SK-N-SH (cell line): Measurements from ENCODE around the gene SETD3.

ENCODE experiments used
- FOXJ3 ChIP-seq: sonication (generic); formaldehyde crosslinking; IDR thresholded peaks from 2 replicates; pipeline ENCODE4 v1.5.1; 2020; ENCODE audit warnings: mild to moderate bottlenecking, missing genetic modification reagents
- POLR2AphosphoS5 ChIP-seq: IDR thresholded peaks from 2 replicates; pipeline ENCODE4 v1.6.1; 2012; ENCODE audit warnings: low read depth, low read length
- RFX5 ChIP-seq: IDR thresholded peaks from 2 replicates; pipeline ENCODE4 v1.6.1; 2012; ENCODE audit warnings: mild to moderate bottlenecking, improper control_type of control experiment, low read length
- RXRA ChIP-seq: IDR thresholded peaks from 2 replicates; pipeline ENCODE4 v1.4.0; 2012; ENCODE audit warnings: low read depth, mild to moderate bottlenecking, borderline replicate concordance
- SMC3 ChIP-seq: IDR thresholded peaks from 2 replicates; pipeline ENCODE4 v1.6.1; 2012; ENCODE audit warnings: low read depth, low read length, improper control_type of control experiment

DNA sequence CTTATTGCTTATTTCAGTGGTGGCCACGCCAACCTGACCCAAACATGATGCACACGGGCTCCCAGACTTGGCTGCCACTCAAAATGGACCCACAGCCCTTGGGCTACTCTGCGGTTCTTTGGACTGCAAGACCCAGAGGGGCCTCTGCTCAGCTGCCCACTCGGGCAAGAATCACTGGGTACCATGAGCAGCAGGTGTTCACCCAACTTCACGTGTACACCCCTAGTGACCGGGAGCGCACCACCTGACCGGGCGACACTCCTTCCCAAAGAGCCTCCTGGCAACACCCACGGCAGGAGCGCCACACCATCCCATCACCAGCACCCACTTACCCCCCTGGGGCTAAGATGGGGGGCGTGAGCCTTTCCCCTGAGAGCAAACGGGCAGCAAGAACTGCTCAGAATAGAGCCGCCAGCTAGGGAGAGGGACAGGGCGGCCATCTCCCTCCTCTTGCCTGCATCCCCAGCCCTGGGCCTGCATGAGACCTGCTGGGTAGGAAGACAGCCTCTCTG is 32.6 kb upstream of the SETD3 start:
- no peak for TF ChIP-seq SMC3
- TF ChIP-seq FOXJ3, result no peak
- TF ChIP-seq RFX5, result no peak
- TF ChIP-seq RXRA, result no peak
- no peak for TF ChIP-seq POLR2AphosphoS5
